Right atrium auricular region (tissue), 2 donors: ENCODE measurements around the gene CDH22. TPM values are rescaled to one million over a fixed set of nuclear protein-coding genes. Genes with fewer than 3 reads are reported as not detected.

Experiments
- DNase-seq: peaks from one replicate; pipeline ENCODE4 v3.0.0-alpha.2; 2019; ENCODE audit warnings: low spot score
- H3K27ac ChIP-seq, 2 donors: fragments of 200-600 bp; sonication (generic); 1 replicate in 1 of 2; 2 replicates in 1 of 2; pipeline ENCODE4 v1.5.1; 2016 to 2019
- H3K27me3 ChIP-seq, 2 donors: fragments of 200-600 bp; sonication (generic); one replicate each; pipeline versions ENCODE4 v1.5.1 to v1.6.0; 2017 to 2019
- H3K36me3 ChIP-seq: fragments of 200-600 bp; sonication (generic); one replicate; pipeline ENCODE4 v1.5.1; 2016
- H3K4me1 ChIP-seq, 2 donors: fragments of 200-600 bp; sonication (generic); one replicate each; pipeline versions ENCODE4 v1.5.1 to v1.6.0; 2017 to 2019
- H3K4me3 ChIP-seq, 2 donors: fragments of 200-600 bp; sonication (generic); 1 replicate in 1 of 2; 2 replicates in 1 of 2; pipeline ENCODE4 v1.5.1; 2017 to 2019; ENCODE audit warnings: mild to moderate bottlenecking in 1 of 2, moderate library complexity in 1 of 2
- H3K9me3 ChIP-seq, 2 donors: fragments of 200-600 bp; sonication (generic); one replicate each; pipeline ENCODE4 v1.5.1; 2019
- CTCF ChIP-seq, 2 donors: fragments of 200-600 bp; sonication (generic); IDR thresholded peaks; one replicate each; pipeline ENCODE4 v1.5.1; 2019; ENCODE audit warnings: antibody characterized with exemption in 2 of 2
- total RNA-seq, 2 donors: library from RNA; depleted of rRNA; stranded (reverse); fragments of >200 nt; gene quantifications; one replicate each; pipeline ENCODE4 v1.1.0, GENCODE V29; 2016

Gene CDH22
- total RNA-seq, 2 donors from 2014 or later: 0.67 to 4.4 TPM

DNA sequence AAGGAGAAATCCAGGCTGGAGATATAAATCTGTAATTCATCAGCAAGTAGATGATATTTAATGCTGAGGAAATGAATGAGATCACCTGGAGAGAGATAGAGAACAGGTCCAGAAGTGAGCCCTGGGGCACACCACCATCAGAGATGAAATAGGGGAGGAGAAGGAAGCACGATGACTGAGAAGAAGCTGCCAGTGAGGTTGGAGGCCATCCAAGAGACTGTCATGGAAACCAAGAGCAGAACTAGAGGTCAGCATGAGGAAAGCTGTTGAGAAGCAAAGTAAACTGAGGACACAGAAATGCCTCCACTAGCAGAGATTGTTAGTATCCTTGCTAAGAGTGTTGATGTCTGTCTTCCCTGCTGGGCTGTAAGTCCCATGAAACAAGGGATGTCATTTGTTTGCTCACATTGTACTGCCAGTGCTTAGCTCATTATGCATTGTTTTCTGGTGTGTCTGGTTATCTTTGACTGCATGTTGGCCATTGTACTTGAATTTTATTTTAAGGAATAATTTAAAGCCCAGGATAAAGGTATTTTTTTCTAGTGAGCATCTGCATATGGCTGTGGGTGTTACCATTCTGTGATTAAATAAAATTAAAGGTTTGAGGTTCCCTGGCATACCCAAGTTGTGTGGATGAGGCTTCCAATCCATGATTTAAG, 35.8 kb downstream of the CDH22 start:
- no peak overlapping the region for H3K4me3 ChIP-seq
- no peaks in the 10 kb centered on the region for H3K27me3 ChIP-seq
- peaks cover 0 to 16% of the 10 kb centered on the region in 2 donors for H3K9me3 ChIP-seq
- no peak overlapping the region for H3K27ac ChIP-seq
- no peak for DNase-seq
- no peaks in the 10 kb centered on the region for H3K4me1 ChIP-seq
- TF ChIP-seq CTCF (IDR thresholded peaks at IDR 0.05): no peak
- no peaks in the 10 kb centered on the region for H3K36me3 ChIP-seq

GRCh38 chr20:46270977-46271744, 37.1 kb downstream of the CDH22 start:
- Histone ChIP-seq H3K4me1 (no peaks in the 10 kb centered on the region), H3K27me3 (no peaks in the 10 kb centered on the region), H3K27ac (no peak overlapping the region)

GRCh38 chr20:46269372-46269771, 38.9 kb downstream of the CDH22 start:
- DNase-seq: no peak
- peaks cover 0 to 11% of the 10 kb centered on the region in 2 donors for H3K9me3 ChIP-seq
- no peaks in the 10 kb centered on the region for H3K4me1 ChIP-seq
- no peak overlapping the region for H3K27ac ChIP-seq
- no peaks in the 10 kb centered on the region for H3K27me3 ChIP-seq
- no peak for TF ChIP-seq CTCF (IDR thresholded peaks at IDR 0.05)
- H3K4me3 ChIP-seq: no peak overlapping the region
- H3K36me3 ChIP-seq: no peaks in the 10 kb centered on the region

More at GRCh38 chr20:46270977-46271744, 37.1 kb downstream of the CDH22 start:
- Histone ChIP-seq H3K9me3 (peaks cover 0 to 16% of the 10 kb centered on the region in 2 donors), H3K36me3 (no peaks in the 10 kb centered on the region), H3K4me3 (no peak overlapping the region)
- no peak for TF ChIP-seq CTCF (IDR thresholded peaks at IDR 0.05)
- DNase-seq: no peak

GRCh38 chr20:46268662-46269061, 39.6 kb downstream of the CDH22 start:
- no peaks in the 10 kb centered on the region for H3K36me3 ChIP-seq
- peaks cover 0 to 11% of the 10 kb centered on the region in 2 donors for H3K9me3 ChIP-seq
- H3K27me3 ChIP-seq: no peaks in the 10 kb centered on the region
- no peaks in the 10 kb centered on the region for H3K4me1 ChIP-seq
- no peak overlapping the region for H3K4me3 ChIP-seq
- no peak for DNase-seq
- no peak overlapping the region for H3K27ac ChIP-seq
- no peak for TF ChIP-seq CTCF (IDR thresholded peaks at IDR 0.05)

DNA sequence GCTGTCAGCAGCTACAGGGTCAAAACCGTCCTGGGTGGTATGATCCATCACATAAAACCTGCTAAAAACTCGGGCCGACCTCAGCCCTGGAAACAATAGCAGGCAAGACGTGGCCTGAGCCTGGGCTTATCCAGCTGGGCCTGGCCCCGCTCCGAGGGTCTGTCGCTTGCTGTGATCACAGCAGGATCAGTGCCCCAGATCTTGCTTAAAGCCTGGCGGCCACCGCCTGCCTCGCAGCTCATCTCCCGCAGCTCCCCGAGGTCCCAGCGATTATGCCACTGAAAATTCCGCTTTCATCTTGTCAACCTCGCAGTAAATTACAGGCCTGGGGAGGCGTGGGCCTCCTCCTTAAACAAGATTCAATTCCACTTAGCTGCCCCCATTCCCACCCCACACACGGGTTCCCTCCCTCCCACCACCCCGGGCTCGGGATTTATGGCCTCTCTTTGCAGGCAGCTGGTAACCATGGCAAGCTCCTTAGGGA, 40.1 kb downstream of the CDH22 start:
- Histone ChIP-seq H3K27ac (no peak overlapping the region), H3K4me1 (no peaks in the 10 kb centered on the region), H3K36me3 (no peaks in the 10 kb centered on the region), H3K9me3 (peaks cover 0 to 11% of the 10 kb centered on the region in 2 donors), H3K27me3 (no peaks in the 10 kb centered on the region), H3K4me3 (no peak overlapping the region)
- no peak for DNase-seq
- no peak for TF ChIP-seq CTCF (IDR thresholded peaks at IDR 0.05)
